ENCODE measurements around the gene ZFPM1. TPM values are rescaled to one million over a fixed set of nuclear protein-coding genes. Genes with fewer than 3 reads are reported as not detected.

ZFPM1 gene
- total and polyA plus RNA-seq, 2 of the 8 experiments (the other 6 are each of a cell fraction or from before 2014, with no cell fraction given) = 0.74 to 4.8 TPM

GRCh38 chr16:88561485-88562359 lies 108.6 kb downstream of the ZFPM1 start:
- Histone ChIP-seq H3K79me1 (ENCODE audit: low read depth, low read length) (no peaks in the 10 kb centered on the region), H4K20me1 (replicated peaks in 1 of 2; ENCODE audit: control insufficient read depth in 1 of 2, insufficient read depth in 2 of 2, low read length in 2 of 2) (peaks cover 0 to 5% of the 10 kb centered on the region in 2 experiments), H2BK15ac (ENCODE audit: low read length) (no peak overlapping the region), H3K14ac (ENCODE audit: insufficient read length) (no peak overlapping the region), H3K18ac (ENCODE audit: extremely low read depth, low read length) (no peak overlapping the region), H3K4me2 (ENCODE audit: insufficient read depth in 1 of 2, low read depth in 2 of 2, low read length in 2 of 2) (peak overlapping the region in 1 of 2 experiments; percentile 54; a peak in 2 of 4 replicates), H4K91ac (replicated peaks; ENCODE audit: insufficient read length, low read length) (no peak overlapping the region), H3K4ac (replicated peaks; ENCODE audit: insufficient read length, low read depth, low read length) (no peak overlapping the region), H3K23me2 (ENCODE audit: low read depth, low read length) (no peaks in the 10 kb centered on the region), H3K23ac (ENCODE audit: insufficient read length) (no peak overlapping the region), H2BK12ac (ENCODE audit: low read depth, low read length) (no peak overlapping the region), H3K27me3 (replicated peaks in 1 of 4; ENCODE audit: control insufficient read depth in 3 of 4, extremely low read depth in 1 of 4, insufficient read depth in 3 of 4, low read length in 3 of 4) (peaks cover 0 to 6% (median 0%) of the 10 kb centered on the region in 4 experiments; a peak in 3 of 7 replicates), H2AK5ac (ENCODE audit: low read depth, low read length) (no peak overlapping the region), H2BK20ac (ENCODE audit: low read length) (no peak overlapping the region), H4K5ac (ENCODE audit: insufficient read length, low read depth, low read length) (no peak overlapping the region), H3K4me3 (ENCODE audit: extremely low read depth in 1 of 4, insufficient read depth in 2 of 4, low read depth in 3 of 4, low read length in 4 of 4) (no peak overlapping the region), H2BK5ac (ENCODE audit: low read depth, low read length) (no peak overlapping the region), H3K27ac (ENCODE audit: low read depth, low read length) (no peak overlapping the region), H4K8ac (ENCODE audit: extremely low read depth, insufficient read depth, low read length) (no peak overlapping the region), H3K36me3 (ENCODE audit: control insufficient read depth in 2 of 4, insufficient read depth in 4 of 4, low read length in 3 of 4) (0 out of 8 replicates have a peak, but pooled peaks cover 0 to 2% (median 0%) of the 10 kb centered on the region in 4 experiments), H3K4me1 (replicated peaks in 1 of 4; ENCODE audit: control insufficient read depth in 3 of 4, insufficient read depth in 4 of 4, low read length in 3 of 4) (no peaks in the 10 kb centered on the region), H2BK120ac (replicated peaks; ENCODE audit: low read depth, low read length) (no peak overlapping the region), H3K79me2 (ENCODE audit: control insufficient read depth in 1 of 2, insufficient read depth in 2 of 2, low read length in 2 of 2) (no peaks in the 10 kb centered on the region), H3K56ac (replicated peaks; ENCODE audit: insufficient read length, low read depth, low read length) (no peak overlapping the region), H2AFZ (ENCODE audit: low read length) (no peak overlapping the region), H3K9ac (replicated peaks in 1 of 4; ENCODE audit: extremely low read depth in 1 of 4, low read depth in 3 of 4, low read length in 3 of 4) (no peak overlapping the region), H3K9me3 (ENCODE audit: insufficient read depth in 2 of 2, low read depth in 1 of 2, low read length in 1 of 2) (no peaks in the 10 kb centered on the region)
- CTCF ChIA-PET (ENCODE audit: partially characterized antibody) = interaction anchor here (0.7 to 4.6 kb wide), 32 partner anchors 8 to 183 kb away, joined by 3 to 36 read pairs (median 4); partner anchors contain the start of gene ZFPM1
- 43% methylated on average over 21 of the region's 24 CpGs; no CpG with 5 or more reads in 1 of the 2 experiments for WGBS, 2 experiments (ENCODE audit: extremely low coverage in 1 of 2, insufficient coverage in 1 of 2, insufficient read length in 1 of 2, insufficient replicate concordance in 2 of 2, low coverage in 1 of 2, low lambda C conversion rate in 2 of 2, missing lambda C conversion rate in 1 of 2)
- peak in 1 of 2 experiments; percentile 74 for DNase-seq (ENCODE audit: low read depth in 1 of 2, low spot score in 2 of 2)
- no peak for FAIRE-seq
- POLR2A ChIA-PET (ENCODE audit: partially characterized antibody) = interaction anchor here (0.8 to 1.4 kb wide), 4 partner anchors 8 to 110 kb away, joined by 3 to 4 read pairs (median 4); partner anchors contain the start of gene ZC3H18
